PC-9 (cell line): ENCODE data around the gene SF1. TPM values are rescaled to one million over a fixed set of nuclear protein-coding genes. Genes with fewer than 3 reads are reported as not detected.

Experiments used
- BruUV-seq: library from RNA; stranded (reverse); fragments of 400-500 nt; replicated peaks from 2 replicates; lab custom pipeline; 2021; lab: Mats Ljungman, UMichigan
- CTCF ChIA-PET: fragments of 300-600 bp; sonication (Branson Sonifier 250); formaldehyde crosslinking; loops from one replicate; lab custom pipeline; 2022; ENCODE audit warnings: antibody characterized with exemption; lab: Charles Lee
- POLR2A ChIA-PET: fragments of 300-600 bp; sonication (Branson Sonifier 250); formaldehyde crosslinking; loops from one replicate; lab custom pipeline; 2022; ENCODE audit warnings: antibody characterized with exemption; ENCODE audit not compliant: unreplicated experiment; lab: Charles Lee
- DNase-seq, 2 experiments: peaks; one replicate each; pipeline versions ENCODE4 v3.0.0 to v3.0.0-alpha.2; 2015 to 2022; ENCODE audit warnings: mixed read lengths in 1 of 2
- H2AFZ ChIP-seq: fragments of 200-600 bp; sonication (generic); 2 replicates; pipeline ENCODE4 v1.8.1; 2017; ENCODE audit warnings: antibody characterized with exemption
- H3F3A ChIP-seq: fragments of 200-600 bp; sonication (generic); 2 replicates; pipeline ENCODE4 v1.8.1; 2017; ENCODE audit warnings: antibody characterized with exemption, mild to moderate bottlenecking, low read depth; ENCODE audit not compliant: insufficient read depth
- H3K27ac ChIP-seq: fragments of 200-600 bp; sonication (generic); 2 replicates; pipeline ENCODE4 v1.6.1; 2016; ENCODE audit warnings: mixed run types
- H3K27me3 ChIP-seq: fragments of 200-600 bp; sonication (generic); 2 replicates; pipeline ENCODE4 v1.6.1; 2016; ENCODE audit warnings: low read depth, mixed run types; ENCODE audit not compliant: insufficient read depth
- H3K36me3 ChIP-seq: fragments of 200-600 bp; sonication (generic); 2 replicates; pipeline ENCODE4 v1.6.1; 2016; ENCODE audit warnings: low read depth, mixed run types
- H3K4me1 ChIP-seq: fragments of 200-600 bp; sonication (generic); replicated peaks from 2 replicates; pipeline ENCODE4 v1.6.1; 2016; ENCODE audit warnings: mixed run types; ENCODE audit not compliant: insufficient read depth
- H3K4me2 ChIP-seq: fragments of 200-600 bp; sonication (generic); 2 replicates; pipeline ENCODE4 v1.6.1; 2017; ENCODE audit warnings: mixed run types
- H3K4me3 ChIP-seq: fragments of 200-600 bp; sonication (generic); 2 replicates; pipeline ENCODE4 v1.6.1; 2016; ENCODE audit warnings: mixed run types
- H3K79me2 ChIP-seq: fragments of 200-600 bp; sonication (generic); 2 replicates; pipeline ENCODE4 v1.6.1; 2017; ENCODE audit warnings: low read depth, mixed run types
- H3K9me2 ChIP-seq: fragments of 200-600 bp; sonication (generic); 2 replicates; pipeline ENCODE4 v1.8.1; 2017; ENCODE audit warnings: mild to moderate bottlenecking; ENCODE audit not compliant: insufficient read depth
- H3K9me3 ChIP-seq: fragments of 200-600 bp; sonication (generic); 2 replicates; pipeline ENCODE4 v1.8.1; 2016; ENCODE audit warnings: low read depth; ENCODE audit not compliant: insufficient read depth
- H4K20me1 ChIP-seq: fragments of 200-600 bp; sonication (generic); 2 replicates; pipeline ENCODE4 v1.8.1; 2017; ENCODE audit not compliant: insufficient read depth
- CTCF ChIP-seq: fragments of 200-600 bp; sonication (generic); conservative IDR thresholded peaks from 2 replicates; pipeline ENCODE4 v1.6.1; 2017; ENCODE audit warnings: mixed run types, antibody characterized with exemption, mild to moderate bottlenecking, moderate library complexity
- EZH2 ChIP-seq: fragments of 200-600 bp; sonication (generic); IDR thresholded peaks from 2 replicates; pipeline ENCODE4 v1.8.0; 2017; ENCODE audit warnings: antibody characterized with exemption, low read depth
- intact Hi-C: fragments of 100-400 bp; cut with micrococcal nuclease; formaldehyde crosslinking; loops from one replicate; pipeline ENCODE4 v1.10.0; 2022; ENCODE audit not compliant: unreplicated experiment
- total RNA-seq: library from RNA; stranded (reverse); gene quantifications from 2 replicates; pipeline ENCODE4 v1.2.3, GENCODE V29; 2021

The SF1 gene
- total RNA-seq, 1 experiment from 2014 or later, result 336 TPM

DNA sequence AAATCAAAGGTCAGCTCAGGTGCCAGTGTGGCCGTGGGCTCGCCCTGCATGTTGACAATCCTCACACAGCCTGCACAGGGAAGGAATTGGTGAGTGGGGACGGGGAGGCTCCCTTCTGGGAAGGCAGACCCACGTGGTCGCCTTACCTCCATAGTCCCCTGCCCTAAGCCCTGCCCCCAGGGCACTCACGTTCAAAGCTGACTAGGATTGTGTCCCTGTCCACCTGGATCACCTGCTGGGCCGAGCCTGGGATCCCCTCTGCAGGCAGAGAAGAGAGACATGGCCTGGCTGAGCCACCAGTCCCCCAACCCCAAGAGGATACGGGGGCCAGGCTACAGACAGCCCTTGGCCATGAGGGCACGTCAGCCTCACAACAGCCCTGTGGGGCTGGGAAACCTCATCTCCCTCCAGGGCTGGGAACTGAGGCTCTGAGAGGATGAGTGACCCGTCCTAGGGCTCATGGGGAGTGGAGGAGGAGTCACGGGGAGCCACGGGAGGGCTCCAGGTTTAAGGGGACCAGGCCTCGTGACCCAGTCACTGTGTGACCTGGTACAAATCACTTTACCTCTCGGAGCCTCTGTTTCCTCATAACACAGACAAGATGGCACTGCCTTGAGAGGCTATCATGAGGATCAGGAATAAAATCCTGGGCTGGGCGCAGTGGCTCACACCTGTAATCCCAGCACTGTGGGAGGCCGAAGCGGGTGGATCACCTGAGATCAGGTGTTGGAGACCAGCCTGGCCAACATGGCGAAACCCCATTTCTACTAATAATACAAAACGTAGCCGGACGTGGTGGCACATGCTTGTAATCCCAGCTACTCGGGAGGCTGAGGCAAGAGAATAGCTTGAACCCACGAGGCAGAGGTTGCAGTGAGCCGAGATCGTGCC is 12.1 kb upstream of the SF1 start:
- ChIA-PET CTCF (no interaction called here), POLR2A (no interaction called here)
- DNase-seq, result no peak
- no peaks in the 10 kb centered on the region for H4K20me1 ChIP-seq
- H3K9me3 ChIP-seq, result no peaks in the 10 kb centered on the region
- TF ChIP-seq CTCF (no peak), EZH2 (no peak)
- no peak overlapping the region for H3K27ac ChIP-seq
- intact Hi-C loops, result no loop called here
- no peaks in the 10 kb centered on the region for H3K4me1 ChIP-seq
- no peaks in the 10 kb centered on the region for H3K36me3 ChIP-seq
- no peaks in the 10 kb centered on the region for H3K9me2 ChIP-seq
- H3K27me3 ChIP-seq, result no peaks in the 10 kb centered on the region
- no TSS peak for BruUV-seq
- no peak overlapping the region for H2AFZ ChIP-seq
- no peaks in the 10 kb centered on the region for H3K79me2 ChIP-seq
- no peaks in the 10 kb centered on the region for H3F3A ChIP-seq
- no peak overlapping the region for H3K4me2 ChIP-seq
- no peak overlapping the region for H3K4me3 ChIP-seq

GRCh38 chr11:64789331-64790204 is 11.2 kb upstream of the SF1 start:
- ChIA-PET CTCF (no interaction called here), POLR2A (no interaction called here)
- Histone ChIP-seq H3K4me2 (no peak overlapping the region), H3K27me3 (no peaks in the 10 kb centered on the region), H3K4me1 (no peaks in the 10 kb centered on the region), H3K36me3 (no peaks in the 10 kb centered on the region), H3K27ac (no peak overlapping the region), H3K9me2 (no peaks in the 10 kb centered on the region), H4K20me1 (no peaks in the 10 kb centered on the region), H3K4me3 (no peak overlapping the region), H3K9me3 (no peaks in the 10 kb centered on the region), H2AFZ (no peak overlapping the region), H3K79me2 (no peaks in the 10 kb centered on the region), H3F3A (0 out of 2 replicates have a peak, but pooled peaks cover 7% of the 10 kb centered on the region)
- DNase-seq, result no peak
- intact Hi-C loops, result loop anchor here (10.0 kb wide), 1 partner anchor 465 kb away; no protein-coding TSS in a partner anchor
- no TSS peak for BruUV-seq
- no peak for TF ChIP-seq EZH2
- no peak for TF ChIP-seq CTCF
